CD4-positive, CD25-positive, alpha-beta regulatory T cell (primary cell): Measurements from ENCODE around the gene NOS2. TPM values are rescaled to one million over a fixed set of nuclear protein-coding genes. Genes with fewer than 3 reads are reported as not detected.
"Not testable (repeated sequence)": the region's sequence is repeated elsewhere in the genome, so short reads cannot be mapped to it uniquely, and the experiment has no call there.

Experiments used
- ATAC-seq, 2 donors: fragments of 150-1000 bp; cut with Tn5 transposase; one replicate each; pipeline ENCODE4 v1.10.0; 2021; ENCODE audit warnings: low read depth in 2 of 2, moderate number of reproducible peaks in 2 of 2, moderate library complexity in 1 of 2
- DNase-seq, 3 donors: peaks; one replicate each; pipeline versions ENCODE4 v3.0.0 to v3.0.0-alpha.2; 2012 to 2022; ENCODE audit warnings: mixed read lengths in 1 of 3
- H3K27ac ChIP-seq: one replicate; pipeline ENCODE4 v1.7.0; 2013; ENCODE audit warnings: mild to moderate bottlenecking, low read length; ENCODE audit not compliant: insufficient read depth, poor library complexity, severe bottlenecking
- H3K27me3 ChIP-seq: one replicate; pipeline ENCODE4 v1.7.0; 2013; ENCODE audit warnings: low read length; ENCODE audit not compliant: control insufficient read depth, insufficient read depth
- H3K36me3 ChIP-seq: one replicate; pipeline ENCODE4 v1.7.0; 2013; ENCODE audit warnings: mild to moderate bottlenecking, low read length, moderate library complexity; ENCODE audit not compliant: control insufficient read depth, insufficient read depth
- H3K4me1 ChIP-seq: 2 replicates; pipeline ENCODE4 v1.7.0; 2013; ENCODE audit warnings: mild to moderate bottlenecking, low read length; ENCODE audit not compliant: insufficient read depth, control insufficient read depth, poor library complexity, severe bottlenecking
- H3K4me3 ChIP-seq: one replicate; pipeline ENCODE4 v1.7.0; 2013; ENCODE audit warnings: low read depth, mild to moderate bottlenecking, low read length, moderate library complexity
- H3K9me3 ChIP-seq, 2 experiments: 1 replicate in 1 of 2; 2 replicates in 1 of 2; pipeline ENCODE4 v1.7.0; 2013; ENCODE audit warnings: low read length in 2 of 2, mild to moderate bottlenecking in 1 of 2, moderate library complexity in 1 of 2; ENCODE audit not compliant: control insufficient read depth in 2 of 2
- H3K27ac Mint-ChIP-seq, 3 donors: one replicate each; pipeline ENCODE4 v1.8.0; 2020 to 2022; ENCODE audit warnings: mild to moderate bottlenecking in 3 of 3, mixed read lengths in 3 of 3, moderate library complexity in 2 of 3
- H3K27me3 Mint-ChIP-seq: one replicate; pipeline ENCODE4 v1.8.0; 2022; ENCODE audit warnings: mild to moderate bottlenecking, mixed read lengths
- H3K36me3 Mint-ChIP-seq: one replicate; pipeline ENCODE4 v1.8.0; 2020; ENCODE audit warnings: mixed read lengths
- H3K4me1 Mint-ChIP-seq, 4 donors: one replicate each; pipeline ENCODE4 v1.8.0; 2020 to 2022; ENCODE audit warnings: mixed read lengths in 4 of 4, mild to moderate bottlenecking in 1 of 4
- H3K4me3 Mint-ChIP-seq, 4 donors: one replicate each; pipeline ENCODE4 v1.8.0; 2020 to 2022; ENCODE audit warnings: mild to moderate bottlenecking in 4 of 4, mixed read lengths in 4 of 4, moderate library complexity in 3 of 4
- H3K9me3 Mint-ChIP-seq, 7 donors: one replicate each; pipeline ENCODE4 v1.8.0; 2020 to 2022; ENCODE audit warnings: mixed read lengths in 7 of 7, mild to moderate bottlenecking in 3 of 7, moderate library complexity in 2 of 7
- polyA plus RNA-seq, 4 donors: library from polyadenylated mRNA; unstranded; fragments of 300-500 nt; fragmentation: Illumina TruSeq; gene quantifications; one replicate each; pipeline ENCODE4 v1.2.3, GENCODE V29; 2021
- total RNA-seq: library from RNA; stranded (reverse); gene quantifications from one replicate; pipeline ENCODE4 v1.2.3, GENCODE V29; 2022

The NOS2 gene
- total and polyA plus RNA-seq, 5 donors from 2014 or later, result 0.15 TPM; not detected in 4

- peaks cover 12% of the 10 kb centered on the region for H3K27me3 Mint-ChIP-seq
- ATAC-seq, H3K9me3 ChIP-seq, H3K27me3 ChIP-seq, H3K27ac ChIP-seq, H3K4me1 ChIP-seq, H3K4me3 Mint-ChIP-seq, H3K36me3 Mint-ChIP-seq, H3K4me3 ChIP-seq, H3K9me3 Mint-ChIP-seq, H3K36me3 ChIP-seq, DNase-seq, H3K27ac Mint-ChIP-seq, H3K4me1 Mint-ChIP-seq: not testable (repeated sequence)
Measured at GRCh38 chr17:27829143-27829711, 28.9 kb upstream of the NOS2 start.

GRCh38 chr17:27825459-27825858 is 25.1 kb upstream of the NOS2 start:
- Histone ChIP-seq H3K4me3 (no peak overlapping the region), H3K4me1 (no peaks in the 10 kb centered on the region), H3K27me3 (peaks cover 11% of the 10 kb centered on the region), H3K9me3 (peaks cover 8 to 9% of the 10 kb centered on the region in 2 experiments), H3K36me3 (no peaks in the 10 kb centered on the region), H3K27ac (no peak overlapping the region)
- Mint-ChIP-seq H3K27me3 (peaks cover 12% of the 10 kb centered on the region), H3K36me3 (no peaks in the 10 kb centered on the region), H3K4me1 (no peaks in the 10 kb centered on the region), H3K4me3 (no peak overlapping the region), H3K9me3 (peaks cover 0 to 19% (median 8%) of the 10 kb centered on the region in 7 donors), H3K27ac (no peak overlapping the region)
- ATAC-seq (no peak), DNase-seq (no peak)

- H3K27ac Mint-ChIP-seq, result no peak overlapping the region
- Histone ChIP-seq H3K4me3 (no peak overlapping the region), H3K9me3 (peaks cover 8 to 9% of the 10 kb centered on the region in 2 experiments), H3K36me3 (no peaks in the 10 kb centered on the region), H3K27me3 (peaks cover 11% of the 10 kb centered on the region), H3K4me1 (no peaks in the 10 kb centered on the region), H3K27ac (no peak overlapping the region)
- H3K9me3 Mint-ChIP-seq, result peaks cover 0 to 19% (median 8%) of the 10 kb centered on the region in 7 donors
- no peak overlapping the region for H3K4me3 Mint-ChIP-seq
- no peaks in the 10 kb centered on the region for H3K36me3 Mint-ChIP-seq
- H3K4me1 Mint-ChIP-seq, result no peaks in the 10 kb centered on the region
- H3K27me3 Mint-ChIP-seq, result peaks cover 12% of the 10 kb centered on the region
- no peak for DNase-seq
- ATAC-seq, result no peak
Measured at GRCh38 chr17:27824745-27825144, 24.4 kb upstream of the NOS2 start.

GRCh38 chr17:27824176-27824715 is 23.9 kb upstream of the NOS2 start:
- DNase-seq, result no peak
- H3K4me3 Mint-ChIP-seq, result no peak overlapping the region
- Histone ChIP-seq H3K4me3 (no peak overlapping the region), H3K27ac (no peak overlapping the region), H3K36me3 (no peaks in the 10 kb centered on the region), H3K27me3 (peaks cover 11% of the 10 kb centered on the region), H3K9me3 (peaks cover 8 to 9% of the 10 kb centered on the region in 2 experiments), H3K4me1 (no peaks in the 10 kb centered on the region)
- H3K9me3 Mint-ChIP-seq, result peaks cover 0 to 19% (median 8%) of the 10 kb centered on the region in 7 donors
- H3K27me3 Mint-ChIP-seq, result peaks cover 17% of the 10 kb centered on the region
- H3K4me1 Mint-ChIP-seq, result no peaks in the 10 kb centered on the region
- no peak overlapping the region for H3K27ac Mint-ChIP-seq
- H3K36me3 Mint-ChIP-seq, result no peaks in the 10 kb centered on the region
- no peak for ATAC-seq

- not testable (repeated sequence) for H3K36me3 Mint-ChIP-seq, H3K27me3 Mint-ChIP-seq, H3K27ac ChIP-seq, ATAC-seq, H3K36me3 ChIP-seq, H3K4me3 Mint-ChIP-seq, H3K4me1 ChIP-seq, H3K27me3 ChIP-seq, H3K9me3 ChIP-seq, H3K4me1 Mint-ChIP-seq, DNase-seq, H3K4me3 ChIP-seq
- peaks cover 0 to 19% (median 5%) of the 10 kb centered on the region in 7 donors for H3K9me3 Mint-ChIP-seq
- peak overlapping the region in 1 of 3 donors; percentile 43 for H3K27ac Mint-ChIP-seq
Measured at GRCh38 chr17:27822108-27822507, 21.8 kb upstream of the NOS2 start.

- no peaks in the 10 kb centered on the region for H3K4me1 ChIP-seq
- ATAC-seq (no peak), DNase-seq (no peak)
- H3K27ac ChIP-seq, result no peak overlapping the region
- Mint-ChIP-seq H3K27me3 (peaks cover 9% of the 10 kb centered on the region), H3K4me1 (no peaks in the 10 kb centered on the region), H3K4me3 (no peak overlapping the region), H3K36me3 (no peaks in the 10 kb centered on the region), H3K9me3 (peaks cover 0 to 19% (median 3%) of the 10 kb centered on the region in 7 donors), H3K27ac (no peak overlapping the region)
- H3K9me3 ChIP-seq, result peaks cover 8 to 9% of the 10 kb centered on the region in 2 experiments
- no peaks in the 10 kb centered on the region for H3K36me3 ChIP-seq
- H3K4me3 ChIP-seq, result no peak overlapping the region
- peaks cover 6% of the 10 kb centered on the region for H3K27me3 ChIP-seq
Measured at GRCh38 chr17:27821318-27821717, 21.0 kb upstream of the NOS2 start.

- H3K36me3 Mint-ChIP-seq, result no peaks in the 10 kb centered on the region
- DNase-seq (no peak), ATAC-seq (no peak)
- peaks cover 9% of the 10 kb centered on the region for H3K27me3 Mint-ChIP-seq
- H3K27ac ChIP-seq, result no peak overlapping the region
- H3K4me1 ChIP-seq, result no peaks in the 10 kb centered on the region
- no peak overlapping the region for H3K4me3 ChIP-seq
- no peaks in the 10 kb centered on the region for H3K4me1 Mint-ChIP-seq
- H3K4me3 Mint-ChIP-seq, result no peak overlapping the region
- H3K27ac Mint-ChIP-seq, result no peak overlapping the region
- peaks cover 8 to 9% of the 10 kb centered on the region in 2 experiments for H3K9me3 ChIP-seq
- H3K36me3 ChIP-seq, result no peaks in the 10 kb centered on the region
- H3K9me3 Mint-ChIP-seq, result peaks cover 3 to 19% (median 5%) of the 10 kb centered on the region in 7 donors
- peaks cover 3% of the 10 kb centered on the region for H3K27me3 ChIP-seq
Measured at GRCh38 chr17:27819145-27819544, 18.8 kb upstream of the NOS2 start.
